HCT116 (cell line): ENCODE results near the gene IL17RD. TPM values are rescaled to one million over a fixed set of nuclear protein-coding genes. Genes with fewer than 3 reads are reported as not detected.

Experiments used
- ATAC-seq: fragments of 200-7000 bp; cut with Tn5 transposase; 2 replicates; pipeline ENCODE4 v1.9.1; 2020; ENCODE audit warnings: mild to moderate bottlenecking, moderate library complexity
- BruUV-seq: library from RNA; stranded (reverse); fragments of 400-500 nt; replicated peaks from 2 replicates; lab custom pipeline; 2021; lab: Mats Ljungman, UMichigan
- CTCF ChIA-PET: fragments of 300-600 bp; sonication (Branson Sonifier 250); formaldehyde crosslinking; loops from one replicate; lab custom pipeline; 2021; ENCODE audit warnings: antibody characterized with exemption; lab: Charles Lee
- POLR2A ChIA-PET: fragments of 300-600, 350-600 bp; sonication (Branson Sonifier 250); formaldehyde crosslinking; loops from one replicate; lab custom pipeline; 2021; ENCODE audit warnings: antibody characterized with exemption; lab: Charles Lee
- RAD21 ChIA-PET, 2 experiments: fragments of 300-600 bp; sonication (Branson Sonifier 250); formaldehyde crosslinking; loops; one replicate each; lab custom pipeline; 2023; ENCODE audit warnings: low total read pairs in 2 of 2; ENCODE audit not compliant: uncharacterized antibody in 2 of 2, unreplicated experiment in 2 of 2, low non-redundant PET in 1 of 2; lab: Charles Lee
- DNase-seq: peaks from one replicate; pipeline ENCODE4 v3.0.0-alpha.2; 2010; ENCODE audit warnings: low read depth, low spot score
- H2AFZ ChIP-seq: fragments of 200-600 bp; shearing (Covaris generic), sonication (generic); 2 replicates; pipeline ENCODE4 v1.6.1; 2017; ENCODE audit warnings: low read depth, mixed run types, mixed read lengths, antibody characterized with exemption, low read length; ENCODE audit not compliant: poor library complexity, severe bottlenecking
- H3K27ac ChIP-seq: 2 replicates; pipeline ENCODE4 v1.5.1; 2012; ENCODE audit warnings: low read depth, low read length
- H3K27me3 ChIP-seq: fragments of 200-600 bp; sonication (generic); 2 replicates; pipeline ENCODE4 v1.6.1; 2016; ENCODE audit warnings: mixed run types, low read length, mixed read lengths; ENCODE audit not compliant: insufficient read depth
- H3K36me3 ChIP-seq, 2 experiments: fragments of 200-500 bp in 1 of 2; fragments of 200-600 bp in 1 of 2; sonication (Bioruptor generic) in 1 of 2; sonication (generic) in 1 of 2; 2 replicates each; pipeline versions ENCODE4 v1.5.1 to v1.6.1; 2014 to 2016; ENCODE audit warnings: low read length in 2 of 2, inconsistent platforms in 1 of 2, mixed read lengths in 1 of 2, mixed run types in 1 of 2; ENCODE audit not compliant: insufficient read depth in 2 of 2, control insufficient read depth in 1 of 2
- H3K4me1 ChIP-seq, 2 experiments: fragments of 200-600 bp in 1 of 2; sonication (generic) in 1 of 2; 2 replicates each; pipeline versions ENCODE4 v1.5.1 to v1.6.1; 2012 to 2017; ENCODE audit warnings: low read length in 2 of 2, inconsistent platforms in 1 of 2, mild to moderate bottlenecking in 1 of 2, mixed read lengths in 1 of 2, mixed run types in 1 of 2, moderate library complexity in 1 of 2; ENCODE audit not compliant: insufficient read depth in 2 of 2, control insufficient read depth in 1 of 2
- H3K4me2 ChIP-seq: fragments of 200-600 bp; sonication (generic); 2 replicates; pipeline ENCODE4 v1.6.1; 2017; ENCODE audit warnings: mixed run types, low read length, mixed read lengths
- H3K4me3 ChIP-seq, 2 experiments: fragments of 200-600 bp in 1 of 2; sonication (generic) in 1 of 2; replicated peaks in 1 of 2; 2 replicates each; pipeline ENCODE4 v1.5.1; 2011 to 2016; ENCODE audit warnings: low read length in 2 of 2, control low read depth in 1 of 2, low read depth in 1 of 2, mild to moderate bottlenecking in 1 of 2, mixed read lengths in 1 of 2, mixed run types in 1 of 2
- H3K79me2 ChIP-seq: fragments of 200-600 bp; sonication (generic); 2 replicates; pipeline ENCODE4 v1.6.1; 2017; ENCODE audit warnings: mild to moderate bottlenecking, mixed run types, low read length, moderate library complexity, mixed read lengths; ENCODE audit not compliant: insufficient read depth
- H3K9ac ChIP-seq: fragments of 200-600 bp; sonication (generic); 2 replicates; pipeline ENCODE4 v1.6.1; 2016; ENCODE audit warnings: low read length, mixed read lengths
- H3K9me2 ChIP-seq: fragments of 200-600 bp; sonication (generic), shearing (Covaris generic); 2 replicates; pipeline ENCODE4 v1.6.1; 2017; ENCODE audit warnings: mixed run types, mild to moderate bottlenecking, moderate library complexity; ENCODE audit not compliant: insufficient read depth
- H3K9me3 ChIP-seq, 2 experiments: fragments of 200-500 bp in 1 of 2; fragments of 200-600 bp in 1 of 2; sonication (Bioruptor generic) in 1 of 2; sonication (generic) in 1 of 2; 2 replicates each; pipeline ENCODE4 v1.6.1; 2014 to 2017; ENCODE audit warnings: low read length in 2 of 2, mixed read lengths in 2 of 2, inconsistent platforms in 1 of 2, low read depth in 1 of 2, mild to moderate bottlenecking in 1 of 2, mixed run types in 1 of 2, moderate library complexity in 1 of 2; ENCODE audit not compliant: control insufficient read depth in 1 of 2, insufficient read depth in 1 of 2
- H4K20me1 ChIP-seq: fragments of 200-600 bp; sonication (generic), shearing (Covaris generic); 2 replicates; pipeline ENCODE4 v1.6.1; 2017; ENCODE audit warnings: mixed run types, mild to moderate bottlenecking, moderate library complexity; ENCODE audit not compliant: insufficient read depth
- ATF3 ChIP-seq: IDR thresholded peaks from 2 replicates; pipeline ENCODE4 v1.6.1; 2012
- CTCF ChIP-seq, 3 experiments: fragments of 200-600 bp in 1 of 3; sonication (generic) in 1 of 3; IDR thresholded peaks in 2 of 3; conservative IDR thresholded peaks in 1 of 3; 2 replicates each; pipeline ENCODE4 v1.5.1; 2012 to 2017; ENCODE audit warnings: low read depth in 2 of 3, low read length in 2 of 3, antibody characterized with exemption in 1 of 3, borderline replicate concordance in 1 of 3, control low read depth in 1 of 3, mild to moderate bottlenecking in 1 of 3, mixed read lengths in 1 of 3, mixed run types in 1 of 3, moderate library complexity in 1 of 3; ENCODE audit not compliant: insufficient read depth in 1 of 3
- FOSL1 ChIP-seq: IDR thresholded peaks from 2 replicates; pipeline ENCODE4 v1.6.1; 2012; ENCODE audit warnings: low read depth
- JUND ChIP-seq: IDR thresholded peaks from 2 replicates; pipeline ENCODE4 v1.6.1; 2012
- POLR2A ChIP-seq: IDR thresholded peaks from 2 replicates; pipeline ENCODE4 v1.7.0; 2011; ENCODE audit warnings: borderline replicate concordance; ENCODE audit not compliant: insufficient read depth, insufficient read length; ENCODE audit errors: extremely low read depth
- SP1 ChIP-seq: IDR thresholded peaks from 2 replicates; pipeline ENCODE4 v1.6.1; 2012; ENCODE audit warnings: low read depth
- TCF7L2 ChIP-seq: IDR thresholded peaks from 2 replicates; pipeline ENCODE4 v1.7.0; 2011; ENCODE audit warnings: borderline replicate concordance, inconsistent platforms; ENCODE audit not compliant: insufficient read depth, insufficient read length; ENCODE audit errors: extremely low read depth
- ZBTB33 ChIP-seq: IDR thresholded peaks from 2 replicates; pipeline ENCODE4 v1.6.1; 2011; ENCODE audit warnings: mild to moderate bottlenecking, low read length, moderate library complexity; ENCODE audit not compliant: insufficient replicate concordance; ENCODE audit errors: extremely low read depth
- ZNF274 ChIP-seq: fragments of 200-500 bp; sonication (Bioruptor generic); IDR thresholded peaks from 2 replicates; pipeline ENCODE4 v1.6.1; 2014; ENCODE audit warnings: mild to moderate bottlenecking, low read depth, low read length, inconsistent platforms
- intact Hi-C: fragments of 100-400 bp; cut with micrococcal nuclease; formaldehyde crosslinking; loops from 2 replicates; pipeline ENCODE4 v1.10.0; 2022
- total RNA-seq: library from RNA; stranded (reverse); gene quantifications from one replicate; pipeline ENCODE4 v1.2.1, GENCODE V29; 2021; ENCODE audit not compliant: unreplicated experiment

IL17RD gene
- total RNA-seq, 1 experiment from 2014 or later = 12.3 TPM

- no peak for DNase-seq
- H3K4me3 ChIP-seq = no peak overlapping the region
- H3K9ac ChIP-seq = no peak overlapping the region
- CTCF ChIA-PET = no interaction called here
- TF ChIP-seq ZBTB33 (no peak), ZNF274 (no peak), ATF3 (no peak), POLR2A (no peak), TCF7L2 (no peak), FOSL1 (no peak), SP1 (no peak)
- TF ChIP-seq, all 23 proteins: peak for 0
- ChIA-PET POLR2A (no interaction called here), RAD21 (no interaction called here)
- intact Hi-C loops = no loop called here
- no peaks in the 10 kb centered on the region for H3K9me2 ChIP-seq
- no TSS peak for BruUV-seq
- H2AFZ ChIP-seq = no peak overlapping the region
- peaks cover 0 to 7% of the 10 kb centered on the region in 2 experiments; a peak in 1 of 4 replicates for H3K4me1 ChIP-seq
- no peaks in the 10 kb centered on the region for H3K27me3 ChIP-seq
- H3K9me3 ChIP-seq = no peaks in the 10 kb centered on the region
- H4K20me1 ChIP-seq = no peaks in the 10 kb centered on the region
- no peaks in the 10 kb centered on the region for H3K79me2 ChIP-seq
- H3K27ac ChIP-seq = no peak overlapping the region
- H3K36me3 ChIP-seq = no peaks in the 10 kb centered on the region
- no peak for ATAC-seq
- no peak overlapping the region for H3K4me2 ChIP-seq
Measured at GRCh38 chr3:57150113-57150581, 15.0 kb downstream of the IL17RD start.

GRCh38 chr3:57147071-57147470, 18.1 kb downstream of the IL17RD start:
- peaks cover 0 to 7% of the 10 kb centered on the region in 2 experiments; a peak in 1 of 4 replicates for H3K4me1 ChIP-seq
- ChIA-PET RAD21 (no interaction called here), POLR2A (no interaction called here), CTCF (no interaction called here)
- TF ChIP-seq CTCF (IDR thresholded peaks at IDR 0.05 in 2 of 3, conservative IDR thresholded peaks at IDR 0.05 in 1 of 3; ENCODE audit: borderline replicate concordance in 1 of 3, insufficient read depth in 1 of 3, low read depth in 2 of 3, low read length in 2 of 3) (no peak), JUND (no peak), ATF3 (no peak)
- intact Hi-C loops = no loop called here
- no peak overlapping the region for H2AFZ ChIP-seq
- H3K9ac ChIP-seq = no peak overlapping the region
- BruUV-seq = no TSS peak
- no peak overlapping the region for H3K27ac ChIP-seq
- no peaks in the 10 kb centered on the region for H3K27me3 ChIP-seq
- H3K4me2 ChIP-seq = no peak overlapping the region
- ATAC-seq = no peak
- no peaks in the 10 kb centered on the region for H4K20me1 ChIP-seq
- no peaks in the 10 kb centered on the region for H3K36me3 ChIP-seq
- no peaks in the 10 kb centered on the region for H3K79me2 ChIP-seq
- H3K4me3 ChIP-seq = no peak overlapping the region
- H3K9me3 ChIP-seq = no peaks in the 10 kb centered on the region
- no peaks in the 10 kb centered on the region for H3K9me2 ChIP-seq
- no peak for DNase-seq
